LNCaP clone FGC (cell line): Measurements from ENCODE around the gene ZSCAN16.
"Not testable (repeated sequence)": the region's sequence is repeated elsewhere in the genome, so short reads cannot be mapped to it uniquely, and the experiment has no call there.

Experiments used
- DNase-seq: peaks from one replicate; pipeline ENCODE4 v3.0.0-alpha.2; 2011; ENCODE audit warnings: low read depth
- H3K4me3 ChIP-seq: 2 replicates; pipeline ENCODE4 v1.5.1; 2011; ENCODE audit warnings: mild to moderate bottlenecking, low read depth, low read length, control low read depth
- CTCF ChIP-seq: IDR thresholded peaks from 2 replicates; pipeline ENCODE4 v1.5.1; 2012; ENCODE audit warnings: mild to moderate bottlenecking; ENCODE audit not compliant: control insufficient read depth, insufficient read depth; ENCODE audit errors: extremely low read depth

The ZSCAN16 gene

GRCh38 chr6:28115799-28116198 is 8.6 kb upstream of the ZSCAN16 start:
- TF ChIP-seq CTCF = no peak
- DNase-seq = no peak
- H3K4me3 ChIP-seq = no peak overlapping the region

- DNase-seq = no peak
- no peak overlapping the region for H3K4me3 ChIP-seq
- no peak for TF ChIP-seq CTCF
Measured at GRCh38 chr6:28117386-28118050, 6.9 kb upstream of the ZSCAN16 start.

GRCh38 chr6:28118217-28118616 is 6.2 kb upstream of the ZSCAN16 start:
- no peak overlapping the region for H3K4me3 ChIP-seq
- no peak for DNase-seq
- TF ChIP-seq CTCF = no peak

- no peak for TF ChIP-seq CTCF
- no peak overlapping the region for H3K4me3 ChIP-seq
- DNase-seq = no peak
Measured at GRCh38 chr6:28121876-28122275, 2.5 kb upstream of the ZSCAN16 start.

- not testable (repeated sequence) for DNase-seq, H3K4me3 ChIP-seq
Measured at GRCh38 chr6:28122283-28122682, 2.1 kb upstream of the ZSCAN16 start.

GRCh38 chr6:28124971-28125353 is 553 bp downstream of the ZSCAN16 start:
- DNase-seq = no peak
- peak overlapping the region; percentile 84 for H3K4me3 ChIP-seq
- TF ChIP-seq CTCF = no peak

- no peak for DNase-seq
- no peak for TF ChIP-seq CTCF
- peak overlapping the region; percentile 84 for H3K4me3 ChIP-seq
Measured at GRCh38 chr6:28125401-28125800, 992 bp downstream of the ZSCAN16 start.

GRCh38 chr6:28134015-28134414 is 9.6 kb downstream of the ZSCAN16 start:
- peak; percentile 56 for TF ChIP-seq CTCF
- DNase-seq = no peak
- H3K4me3 ChIP-seq = no peak overlapping the region
